ENCODE data around the gene GRK5. TPM values are rescaled to one million over a fixed set of nuclear protein-coding genes. Genes with fewer than 3 reads are reported as not detected.
"Not testable (repeated sequence)": the region's sequence is repeated elsewhere in the genome, so short reads cannot be mapped to it uniquely, and the experiment has no call there.

Gene GRK5
- total RNA-seq, 1 donor = 10.6 TPM

GRCh38 chr10:119263951-119264617 is 56.7 kb downstream of the GRK5 start:
- Histone ChIP-seq H3K4me1 (ENCODE audit: insufficient read depth, low read length) (peaks cover 14% of the 10 kb centered on the region), H3K9me3 (ENCODE audit: low read depth, low read length) (no peaks in the 10 kb centered on the region), H3K4me3 (ENCODE audit: low read length) (no peak overlapping the region), H3K27me3 (ENCODE audit: insufficient read depth, low read length) (no peaks in the 10 kb centered on the region)

- Histone ChIP-seq H3K9me3 (ENCODE audit: low read depth, low read length) (no peaks in the 10 kb centered on the region), H3K4me3 (ENCODE audit: low read length) (no peak overlapping the region), H3K4me1 (ENCODE audit: insufficient read depth, low read length) (peaks cover 30% of the 10 kb centered on the region), H3K27me3 (ENCODE audit: insufficient read depth, low read length) (no peaks in the 10 kb centered on the region)
Observed at GRCh38 chr10:119265691-119266090, 58.3 kb downstream of the GRK5 start.

GRCh38 chr10:119267384-119267783 is 60.0 kb downstream of the GRK5 start:
- H3K9me3 ChIP-seq (ENCODE audit: low read depth, low read length) = no peaks in the 10 kb centered on the region
- no peaks in the 10 kb centered on the region for H3K27me3 ChIP-seq (ENCODE audit: insufficient read depth, low read length)
- H3K4me1 ChIP-seq (ENCODE audit: insufficient read depth, low read length) = peaks cover 47% of the 10 kb centered on the region
- H3K4me3 ChIP-seq (ENCODE audit: low read length) = no peak overlapping the region

- Histone ChIP-seq H3K9me3 (ENCODE audit: low read depth, low read length) (no peaks in the 10 kb centered on the region), H3K4me3 (ENCODE audit: low read length) (no peak overlapping the region), H3K27me3 (ENCODE audit: insufficient read depth, low read length) (no peaks in the 10 kb centered on the region), H3K4me1 (ENCODE audit: insufficient read depth, low read length) (peaks cover 58% of the 10 kb centered on the region)
Observed at GRCh38 chr10:119268428-119268827, 61.1 kb downstream of the GRK5 start.

- Histone ChIP-seq H3K9me3 (ENCODE audit: low read depth, low read length) (no peaks in the 10 kb centered on the region), H3K4me1 (ENCODE audit: insufficient read depth, low read length) (peaks cover 62% of the 10 kb centered on the region), H3K4me3 (ENCODE audit: low read length) (no peak overlapping the region), H3K27me3 (ENCODE audit: insufficient read depth, low read length) (no peaks in the 10 kb centered on the region)
Observed at GRCh38 chr10:119268871-119269506, 61.6 kb downstream of the GRK5 start.

- no peak overlapping the region for H3K4me3 ChIP-seq (ENCODE audit: low read length)
- no peaks in the 10 kb centered on the region for H3K9me3 ChIP-seq (ENCODE audit: low read depth, low read length)
- no peaks in the 10 kb centered on the region for H3K27me3 ChIP-seq (ENCODE audit: insufficient read depth, low read length)
- peaks cover 67% of the 10 kb centered on the region for H3K4me1 ChIP-seq (ENCODE audit: insufficient read depth, low read length)
Observed at GRCh38 chr10:119269737-119270136, 62.4 kb downstream of the GRK5 start.

- peaks cover 70% of the 10 kb centered on the region for H3K4me1 ChIP-seq (ENCODE audit: insufficient read depth, low read length)
- no peaks in the 10 kb centered on the region for H3K27me3 ChIP-seq (ENCODE audit: insufficient read depth, low read length)
- H3K4me3 ChIP-seq (ENCODE audit: low read length) = no peak overlapping the region
- H3K9me3 ChIP-seq (ENCODE audit: low read depth, low read length) = no peaks in the 10 kb centered on the region
Observed at GRCh38 chr10:119270762-119271366, 63.5 kb downstream of the GRK5 start.

- peaks cover 70% of the 10 kb centered on the region for H3K4me1 ChIP-seq (ENCODE audit: insufficient read depth, low read length)
- not testable (repeated sequence) for H3K9me3 ChIP-seq (ENCODE audit: low read depth, low read length); H3K27me3 ChIP-seq (ENCODE audit: insufficient read depth, low read length); H3K4me3 ChIP-seq (ENCODE audit: low read length)
Observed at GRCh38 chr10:119272338-119272734, 65.0 kb downstream of the GRK5 start.

GRCh38 chr10:119272736-119273135 is 65.4 kb downstream of the GRK5 start:
- Histone ChIP-seq H3K27me3 (ENCODE audit: insufficient read depth, low read length) (no peaks in the 10 kb centered on the region), H3K4me3 (ENCODE audit: low read length) (no peak overlapping the region), H3K4me1 (ENCODE audit: insufficient read depth, low read length) (peaks cover 69% of the 10 kb centered on the region), H3K9me3 (ENCODE audit: low read depth, low read length) (no peaks in the 10 kb centered on the region)

- Histone ChIP-seq H3K4me1 (ENCODE audit: insufficient read depth, low read length) (peaks cover 62% of the 10 kb centered on the region), H3K9me3 (ENCODE audit: low read depth, low read length) (no peaks in the 10 kb centered on the region), H3K4me3 (ENCODE audit: low read length) (no peak overlapping the region), H3K27me3 (ENCODE audit: insufficient read depth, low read length) (no peaks in the 10 kb centered on the region)
Observed at GRCh38 chr10:119273413-119273812, 66.0 kb downstream of the GRK5 start.

GRCh38 chr10:119274519-119275045 is 67.2 kb downstream of the GRK5 start:
- no peaks in the 10 kb centered on the region for H3K27me3 ChIP-seq (ENCODE audit: insufficient read depth, low read length)
- peaks cover 50% of the 10 kb centered on the region for H3K4me1 ChIP-seq (ENCODE audit: insufficient read depth, low read length)
- no peaks in the 10 kb centered on the region for H3K9me3 ChIP-seq (ENCODE audit: low read depth, low read length)
- no peak overlapping the region for H3K4me3 ChIP-seq (ENCODE audit: low read length)

- H3K4me1 ChIP-seq (ENCODE audit: insufficient read depth, low read length) = peaks cover 45% of the 10 kb centered on the region
- H3K9me3 ChIP-seq (ENCODE audit: low read depth, low read length) = no peaks in the 10 kb centered on the region
- no peaks in the 10 kb centered on the region for H3K27me3 ChIP-seq (ENCODE audit: insufficient read depth, low read length)
- H3K4me3 ChIP-seq (ENCODE audit: low read length) = no peak overlapping the region
Observed at GRCh38 chr10:119275085-119275484, 67.7 kb downstream of the GRK5 start.

GRCh38 chr10:119276194-119276593 is 68.8 kb downstream of the GRK5 start:
- not testable (repeated sequence) for H3K27me3 ChIP-seq (ENCODE audit: insufficient read depth, low read length); H3K9me3 ChIP-seq (ENCODE audit: low read depth, low read length); H3K4me3 ChIP-seq (ENCODE audit: low read length)
- peaks cover 34% of the 10 kb centered on the region for H3K4me1 ChIP-seq (ENCODE audit: insufficient read depth, low read length)

- H3K4me3 ChIP-seq (ENCODE audit: low read length) = no peak overlapping the region
- no peaks in the 10 kb centered on the region for H3K27me3 ChIP-seq (ENCODE audit: insufficient read depth, low read length)
- no peaks in the 10 kb centered on the region for H3K9me3 ChIP-seq (ENCODE audit: low read depth, low read length)
- peaks cover 15% of the 10 kb centered on the region for H3K4me1 ChIP-seq (ENCODE audit: insufficient read depth, low read length)
Observed at GRCh38 chr10:119278126-119278709, 70.8 kb downstream of the GRK5 start.

GRCh38 chr10:119279441-119279840 is 72.1 kb downstream of the GRK5 start:
- no peaks in the 10 kb centered on the region for H3K27me3 ChIP-seq (ENCODE audit: insufficient read depth, low read length)
- H3K9me3 ChIP-seq (ENCODE audit: low read depth, low read length) = no peaks in the 10 kb centered on the region
- H3K4me3 ChIP-seq (ENCODE audit: low read length) = no peak overlapping the region
- H3K4me1 ChIP-seq (ENCODE audit: insufficient read depth, low read length) = peaks cover 18% of the 10 kb centered on the region
